ENCODE measurements around the gene MEI1. TPM values are rescaled to one million over a fixed set of nuclear protein-coding genes. Genes with fewer than 3 reads are reported as not detected.
A peak's percentile ranks its signal among the peaks of the same experiment; 100 is the strongest.

Gene MEI1, protein sequence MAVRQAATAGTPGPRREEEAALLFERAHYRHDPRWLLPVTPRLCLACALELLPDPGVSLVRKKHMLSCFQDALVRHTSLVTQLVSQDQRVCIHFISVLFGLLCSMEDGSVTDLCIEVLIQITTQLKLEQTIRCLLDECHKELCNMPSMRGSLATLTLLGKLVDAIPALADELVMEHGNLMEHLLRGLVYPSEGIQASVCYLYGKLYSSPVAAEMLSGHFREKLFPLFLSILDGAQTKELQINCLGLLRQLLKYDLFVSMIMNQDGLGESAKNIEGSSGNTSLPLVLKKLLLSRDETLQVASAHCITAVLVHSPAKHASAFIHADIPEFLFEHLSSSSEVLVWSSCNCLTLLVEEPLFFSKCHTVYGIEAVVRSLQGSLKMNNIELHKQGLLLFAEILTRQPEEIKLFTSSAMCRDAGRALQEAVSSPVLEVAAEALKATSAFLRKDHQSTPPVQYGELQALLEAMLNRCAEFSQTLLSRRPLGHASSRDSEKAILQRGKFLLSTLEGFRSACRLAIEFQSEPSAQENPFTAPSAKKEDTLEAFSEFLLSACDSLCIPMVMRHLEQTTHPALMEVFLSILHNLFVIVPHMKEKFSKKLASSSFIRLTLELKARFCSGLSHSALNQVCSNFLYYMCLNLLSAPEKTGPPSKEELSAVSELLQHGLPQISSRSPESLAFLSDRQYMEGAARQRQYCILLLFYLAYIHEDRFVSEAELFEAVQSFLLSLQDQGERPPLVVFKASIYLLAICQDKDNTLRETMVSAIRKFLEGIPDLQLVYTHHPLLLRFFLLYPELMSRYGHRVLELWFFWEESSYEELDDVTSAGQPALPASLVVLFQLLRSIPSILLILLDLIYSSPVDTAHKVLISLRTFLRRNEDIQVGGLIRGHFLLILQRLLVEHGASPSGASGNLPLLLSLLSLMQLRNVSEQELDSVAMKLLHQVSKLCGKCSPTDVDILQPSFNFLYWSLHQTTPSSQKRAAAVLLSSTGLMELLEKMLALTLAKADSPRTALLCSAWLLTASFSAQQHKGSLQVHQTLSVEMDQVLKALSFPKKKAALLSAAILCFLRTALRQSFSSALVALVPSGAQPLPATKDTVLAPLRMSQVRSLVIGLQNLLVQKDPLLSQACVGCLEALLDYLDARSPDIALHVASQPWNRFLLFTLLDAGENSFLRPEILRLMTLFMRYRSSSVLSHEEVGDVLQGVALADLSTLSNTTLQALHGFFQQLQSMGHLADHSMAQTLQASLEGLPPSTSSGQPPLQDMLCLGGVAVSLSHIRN
- total RNA-seq: 1 to 10 TPM in 1 of 4 donors, under 1 TPM in 1, not detected in 2; 0.70 to 1.9 TPM

DNA sequence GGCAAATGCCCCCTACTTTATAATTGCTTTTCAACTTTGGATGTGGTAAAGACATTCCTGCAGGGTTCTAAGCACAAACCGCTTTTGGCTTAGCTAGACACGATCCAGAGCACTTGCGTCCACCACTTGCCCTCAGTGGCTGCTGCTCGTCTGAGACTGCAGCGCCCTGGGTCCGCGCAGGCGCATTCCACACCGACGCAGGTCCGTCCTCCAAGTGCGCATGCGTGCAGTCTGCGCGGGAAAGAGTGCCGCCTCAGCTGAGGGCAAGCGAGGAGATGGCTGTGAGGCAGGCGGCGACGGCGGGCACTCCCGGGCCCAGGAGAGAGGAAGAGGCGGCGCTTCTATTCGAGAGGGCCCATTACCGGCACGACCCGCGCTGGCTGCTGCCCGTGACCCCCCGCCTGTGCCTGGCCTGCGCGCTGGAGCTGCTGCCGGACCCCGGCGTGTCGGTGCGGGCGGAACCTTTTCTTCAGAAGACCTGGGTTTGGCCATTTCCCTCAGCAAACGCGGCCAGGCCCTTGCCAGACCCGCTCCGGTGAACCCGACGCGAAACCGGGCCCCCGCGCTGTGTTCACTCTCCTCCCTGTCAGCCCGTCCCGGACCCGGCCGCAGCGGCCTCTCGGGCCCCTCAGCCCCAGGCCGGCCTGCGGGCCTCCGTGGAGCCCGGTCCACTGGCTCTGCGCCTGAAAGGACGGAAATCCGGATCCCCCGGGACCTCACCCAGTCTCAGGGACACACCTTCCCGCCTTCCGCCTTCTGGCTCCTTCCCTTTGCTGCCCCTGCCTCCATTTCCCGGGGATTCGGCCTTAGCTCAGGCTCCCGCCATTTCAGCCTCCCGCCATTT is at the start of gene MEI1:
TSS of gene MEI1 (plus strand) at position 240 of the 844 bp plus-strand sequence. CDS start at position 276, 36 bp downstream.
- H3K27me3 ChIP-seq: no peaks in the 10 kb centered on the region
- peaks cover 0 to 7% of the 10 kb centered on the region in 2 donors for H3K4me1 ChIP-seq
- no peak within 1 kb of the TSS for H3K27ac ChIP-seq
- DNase-seq: peak; percentile 81 to 86
- intact Hi-C loops (cut with DNase I; ENCODE audit: low total_unique reads): loop anchor here (5.0 kb wide), 1 partner anchor 243 kb away; no protein-coding TSS in a partner anchor
- no peaks in the 10 kb centered on the region for H3K36me3 ChIP-seq
- no peaks in the 10 kb centered on the region for H3K9me3 ChIP-seq
- H3K4me3 ChIP-seq: no peak within 1 kb of the TSS
- TF ChIP-seq, protein P1, sequence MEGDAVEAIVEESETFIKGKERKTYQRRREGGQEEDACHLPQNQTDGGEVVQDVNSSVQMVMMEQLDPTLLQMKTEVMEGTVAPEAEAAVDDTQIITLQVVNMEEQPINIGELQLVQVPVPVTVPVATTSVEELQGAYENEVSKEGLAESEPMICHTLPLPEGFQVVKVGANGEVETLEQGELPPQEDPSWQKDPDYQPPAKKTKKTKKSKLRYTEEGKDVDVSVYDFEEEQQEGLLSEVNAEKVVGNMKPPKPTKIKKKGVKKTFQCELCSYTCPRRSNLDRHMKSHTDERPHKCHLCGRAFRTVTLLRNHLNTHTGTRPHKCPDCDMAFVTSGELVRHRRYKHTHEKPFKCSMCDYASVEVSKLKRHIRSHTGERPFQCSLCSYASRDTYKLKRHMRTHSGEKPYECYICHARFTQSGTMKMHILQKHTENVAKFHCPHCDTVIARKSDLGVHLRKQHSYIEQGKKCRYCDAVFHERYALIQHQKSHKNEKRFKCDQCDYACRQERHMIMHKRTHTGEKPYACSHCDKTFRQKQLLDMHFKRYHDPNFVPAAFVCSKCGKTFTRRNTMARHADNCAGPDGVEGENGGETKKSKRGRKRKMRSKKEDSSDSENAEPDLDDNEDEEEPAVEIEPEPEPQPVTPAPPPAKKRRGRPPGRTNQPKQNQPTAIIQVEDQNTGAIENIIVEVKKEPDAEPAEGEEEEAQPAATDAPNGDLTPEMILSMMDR (IDR thresholded peaks at IDR 0.05): peak in 1 of 4 experiments; percentile 2
- TF ChIP-seq POLR2A (IDR thresholded peaks at IDR 0.05): no peak

DNA sequence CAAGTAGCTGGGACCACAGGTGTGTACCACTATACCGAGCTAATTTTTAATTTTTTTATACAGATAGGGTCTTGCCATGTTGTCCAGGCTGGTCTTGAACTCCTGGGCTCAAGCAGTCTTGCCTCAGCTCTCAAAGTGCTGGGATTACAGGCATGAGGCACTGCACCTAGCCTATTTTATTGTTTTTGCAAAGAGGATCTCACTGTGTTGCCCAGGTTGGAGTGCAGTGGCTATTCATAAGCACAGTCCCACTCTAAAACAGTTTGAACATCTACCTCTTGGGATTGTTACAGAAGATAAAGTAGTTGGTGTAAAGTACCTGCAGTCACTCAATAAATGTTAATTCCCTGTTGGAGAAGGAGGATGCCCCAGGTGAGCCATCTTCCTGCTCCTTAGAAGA is 49.1 kb upstream of the MEI1 start:
- intact Hi-C loops (cut with DNase I; ENCODE audit: low total_unique reads): no loop called here
- H3K27ac ChIP-seq: no peak overlapping the region
- no peak overlapping the region for H3K4me3 ChIP-seq
- no peak for TF ChIP-seq POLR2A (IDR thresholded peaks at IDR 0.05)
- TF ChIP-seq, protein P1 (IDR thresholded peaks at IDR 0.05): no peak
- no peaks in the 10 kb centered on the region for H3K9me3 ChIP-seq
- H3K4me1 ChIP-seq: no peaks in the 10 kb centered on the region
- no peaks in the 10 kb centered on the region for H3K36me3 ChIP-seq
- H3K27me3 ChIP-seq: no peaks in the 10 kb centered on the region
- DNase-seq: no peak

DNA sequence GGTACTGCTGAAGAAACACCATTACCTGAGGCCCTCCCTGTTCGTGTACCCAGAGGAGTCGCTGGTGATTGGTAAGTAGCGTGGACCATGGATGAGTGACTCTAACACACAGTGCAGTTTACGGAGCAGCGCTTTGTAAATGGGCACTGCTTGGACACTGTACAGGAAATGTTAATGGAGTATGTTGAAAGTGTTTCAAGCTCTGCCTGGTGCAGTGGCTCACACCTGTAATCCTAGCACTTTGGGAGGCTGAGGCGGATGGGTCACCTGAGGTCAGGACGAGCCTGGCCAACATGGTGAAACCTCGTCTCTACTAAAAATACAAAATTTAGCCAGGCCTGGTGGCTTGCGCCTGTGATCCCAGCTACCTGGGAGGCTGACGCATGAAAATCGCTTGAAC is 48.5 kb upstream of the MEI1 start:
- H3K9me3 ChIP-seq: no peaks in the 10 kb centered on the region
- H3K4me3 ChIP-seq: no peak overlapping the region
- H3K27ac ChIP-seq: no peak overlapping the region
- no peak for DNase-seq
- H3K27me3 ChIP-seq: no peaks in the 10 kb centered on the region
- no peaks in the 10 kb centered on the region for H3K4me1 ChIP-seq
- intact Hi-C loops (cut with DNase I; ENCODE audit: low total_unique reads): no loop called here
- TF ChIP-seq, protein P1 (IDR thresholded peaks at IDR 0.05): no peak
- no peak for TF ChIP-seq POLR2A (IDR thresholded peaks at IDR 0.05)
- H3K36me3 ChIP-seq: no peaks in the 10 kb centered on the region

DNA sequence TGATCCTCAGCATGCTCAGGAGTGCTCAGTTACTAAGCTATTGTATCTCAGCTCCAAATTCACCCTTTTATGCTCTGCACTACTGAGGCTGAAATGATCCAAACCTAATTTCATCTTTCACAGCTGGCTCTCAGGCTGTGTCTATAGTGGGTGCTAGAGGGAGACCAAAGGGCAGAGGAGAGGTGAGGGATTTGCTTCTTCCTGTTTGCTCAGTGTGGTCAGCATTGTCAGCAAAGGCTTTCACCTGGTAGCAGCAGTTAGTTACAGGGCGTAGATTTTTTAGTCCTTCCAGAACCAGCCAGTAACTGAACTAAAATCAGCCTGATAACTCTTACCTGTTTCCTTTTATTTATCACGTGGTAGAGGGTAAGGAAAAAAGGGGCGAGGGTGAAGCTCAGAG is 45.0 kb upstream of the MEI1 start:
- Histone ChIP-seq H3K4me3 (no peak overlapping the region), H3K4me1 (no peaks in the 10 kb centered on the region), H3K9me3 (no peaks in the 10 kb centered on the region), H3K27ac (no peak overlapping the region), H3K27me3 (no peaks in the 10 kb centered on the region), H3K36me3 (no peaks in the 10 kb centered on the region)
- TF ChIP-seq, protein P1 (IDR thresholded peaks at IDR 0.05): no peak
- TF ChIP-seq POLR2A (IDR thresholded peaks at IDR 0.05): no peak
- intact Hi-C loops (cut with DNase I; ENCODE audit: low total_unique reads): no loop called here
- DNase-seq: no peak
